ENCODE data around the gene ZMYM1.
"Not testable (repeated sequence)": the region's sequence is repeated elsewhere in the genome, so short reads cannot be mapped to it uniquely, and the experiment has no call there.

ZMYM1 gene

GRCh38 chr1:35046730-35047129, 32.5 kb upstream of the ZMYM1 start:
- no peak for DNase-seq
- Mint-ChIP-seq H3K27me3 (ENCODE audit: low read depth, poor library complexity) (peaks cover 32% of the 10 kb centered on the region), H3K9me3 (no peaks in the 10 kb centered on the region), H3K4me1 (no peaks in the 10 kb centered on the region), H3K4me3 (no peak overlapping the region), H3K27ac (no peak overlapping the region), H3K36me3 (ENCODE audit: low read depth) (no peaks in the 10 kb centered on the region)
- no peak for TF ChIP-seq CTCF (IDR thresholded peaks at IDR 0.05)

GRCh38 chr1:35047188-35047858, 31.9 kb upstream of the ZMYM1 start:
- no peak for TF ChIP-seq CTCF (IDR thresholded peaks at IDR 0.05)
- Mint-ChIP-seq H3K4me1 (no peaks in the 10 kb centered on the region), H3K36me3 (ENCODE audit: low read depth) (no peaks in the 10 kb centered on the region), H3K27me3 (ENCODE audit: low read depth, poor library complexity) (peaks cover 29% of the 10 kb centered on the region), H3K27ac (no peak overlapping the region), H3K4me3 (no peak overlapping the region), H3K9me3 (no peaks in the 10 kb centered on the region)
- DNase-seq, result no peak

DNA sequence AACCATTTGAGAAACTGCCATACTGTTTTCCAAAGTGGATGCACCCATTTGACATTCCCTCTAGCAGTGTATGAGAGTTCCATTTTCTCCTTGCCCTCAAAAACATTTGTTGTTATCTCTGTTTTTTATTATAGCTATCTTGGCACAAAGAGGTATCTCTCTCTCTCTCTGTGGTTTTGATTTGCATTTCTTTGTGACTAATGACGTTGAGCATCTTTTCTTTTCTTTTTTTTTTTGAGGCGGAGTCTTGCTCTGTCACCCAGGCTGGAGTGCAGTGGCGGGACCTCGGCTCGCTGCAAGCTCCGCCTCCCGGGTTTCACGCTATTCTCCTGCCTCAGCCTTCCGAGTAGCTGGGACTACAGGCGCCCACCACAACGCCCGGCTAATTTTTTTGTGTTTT, 30.1 kb upstream of the ZMYM1 start:
- Mint-ChIP-seq H3K4me3 (no peak overlapping the region), H3K4me1 (no peaks in the 10 kb centered on the region), H3K27ac (no peak overlapping the region), H3K36me3 (ENCODE audit: low read depth) (no peaks in the 10 kb centered on the region), H3K9me3 (no peaks in the 10 kb centered on the region), H3K27me3 (ENCODE audit: low read depth, poor library complexity) (peaks cover 22% of the 10 kb centered on the region)
- no peak for DNase-seq
- no peak for TF ChIP-seq CTCF (IDR thresholded peaks at IDR 0.05)

DNA sequence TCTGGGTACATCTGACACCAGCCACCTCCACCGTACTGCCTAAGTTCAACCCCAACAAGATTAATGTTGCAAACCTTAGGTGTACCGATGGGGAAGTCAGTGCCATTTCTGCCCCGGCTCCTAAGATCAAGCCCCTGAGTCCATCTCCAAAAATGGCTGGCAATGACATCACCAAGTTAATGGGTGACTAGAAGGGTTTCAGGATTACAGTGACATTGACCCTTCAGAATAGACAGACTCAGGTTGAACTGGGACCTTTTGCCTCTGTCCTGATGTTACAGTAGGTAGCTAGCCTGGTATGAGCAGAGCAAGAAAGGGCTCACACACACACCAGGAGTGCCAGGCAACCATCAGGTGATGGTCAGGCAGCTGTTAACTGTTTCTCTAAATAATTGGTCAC, 25.8 kb upstream of the ZMYM1 start:
- Mint-ChIP-seq H3K27me3 (ENCODE audit: low read depth, poor library complexity) (peaks cover 32% of the 10 kb centered on the region), H3K4me3 (no peak overlapping the region), H3K9me3 (peaks cover 22% of the 10 kb centered on the region)

GRCh38 chr1:35054282-35054681, 24.9 kb upstream of the ZMYM1 start:
- Mint-ChIP-seq H3K9me3 (peaks cover 29% of the 10 kb centered on the region), H3K27me3 (ENCODE audit: low read depth, poor library complexity) (peaks cover 39% of the 10 kb centered on the region)
- not testable (repeated sequence) for H3K27ac Mint-ChIP-seq; H3K4me3 Mint-ChIP-seq; H3K36me3 Mint-ChIP-seq (ENCODE audit: low read depth); H3K4me1 Mint-ChIP-seq; DNase-seq

More for the DNA sequence above, 25.8 kb upstream of the ZMYM1 start:
- DNase-seq, result no peak
- Mint-ChIP-seq H3K27ac (no peak overlapping the region), H3K4me1 (no peaks in the 10 kb centered on the region), H3K36me3 (ENCODE audit: low read depth) (peaks cover 3% of the 10 kb centered on the region)
- TF ChIP-seq CTCF (IDR thresholded peaks at IDR 0.05), result no peak

DNA sequence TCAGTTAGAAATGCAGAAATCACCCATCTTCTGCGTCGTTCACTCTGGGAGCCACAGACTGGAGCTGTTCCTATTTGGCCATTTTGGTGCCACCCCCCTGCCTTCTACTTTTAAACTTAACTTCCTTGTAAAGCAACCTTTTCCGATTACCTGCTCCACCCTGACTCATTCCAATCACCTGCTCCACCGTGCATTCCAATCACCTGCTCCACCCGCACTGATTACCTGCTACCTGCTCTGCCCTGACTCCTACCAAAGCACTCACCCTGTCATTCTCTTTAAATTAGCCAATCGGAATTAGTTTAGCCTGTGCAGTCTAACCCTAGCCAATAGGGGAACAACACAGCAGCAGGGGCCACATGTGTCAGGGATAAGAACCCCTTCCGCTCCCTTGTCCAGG, 20.9 kb upstream of the ZMYM1 start:
- H3K4me3 Mint-ChIP-seq; H3K4me1 Mint-ChIP-seq; H3K36me3 Mint-ChIP-seq (ENCODE audit: low read depth); DNase-seq; H3K27ac Mint-ChIP-seq: not testable (repeated sequence)
- Mint-ChIP-seq H3K9me3 (peaks cover 39% of the 10 kb centered on the region), H3K27me3 (ENCODE audit: low read depth, poor library complexity) (peaks cover 32% of the 10 kb centered on the region)

- H3K27ac Mint-ChIP-seq, result no peak overlapping the region
- H3K27me3 Mint-ChIP-seq (ENCODE audit: low read depth, poor library complexity), result peaks cover 32% of the 10 kb centered on the region
Observed at GRCh38 chr1:35058988-35059387, 20.2 kb upstream of the ZMYM1 start.

More at GRCh38 chr1:35058988-35059387, 20.2 kb upstream of the ZMYM1 start:
- peaks cover 4% of the 10 kb centered on the region for H3K36me3 Mint-ChIP-seq (ENCODE audit: low read depth)
- H3K4me1 Mint-ChIP-seq, result no peaks in the 10 kb centered on the region
- no peak for DNase-seq
- H3K4me3 Mint-ChIP-seq, result no peak overlapping the region
- no peak for TF ChIP-seq CTCF (IDR thresholded peaks at IDR 0.05)
- peaks cover 43% of the 10 kb centered on the region for H3K9me3 Mint-ChIP-seq
